HCT116 (cell line): Measurements from ENCODE around the gene FOXJ1. TPM values are rescaled to one million over a fixed set of nuclear protein-coding genes. Genes with fewer than 3 reads are reported as not detected.

Source experiments
- ATAC-seq: fragments of 200-7000 bp; cut with Tn5 transposase; 2 replicates; pipeline ENCODE4 v1.9.1; 2020; ENCODE audit warnings: mild to moderate bottlenecking, moderate library complexity
- BruUV-seq: library from RNA; stranded (reverse); fragments of 400-500 nt; replicated peaks from 2 replicates; lab custom pipeline; 2021; lab: Mats Ljungman, UMichigan
- CTCF ChIA-PET: fragments of 300-600 bp; sonication (Branson Sonifier 250); formaldehyde crosslinking; loops from one replicate; lab custom pipeline; 2021; ENCODE audit warnings: antibody characterized with exemption; lab: Charles Lee
- POLR2A ChIA-PET: fragments of 300-600, 350-600 bp; sonication (Branson Sonifier 250); formaldehyde crosslinking; loops from one replicate; lab custom pipeline; 2021; ENCODE audit warnings: antibody characterized with exemption; lab: Charles Lee
- RAD21 ChIA-PET, 2 experiments: fragments of 300-600 bp; sonication (Branson Sonifier 250); formaldehyde crosslinking; loops; one replicate each; lab custom pipeline; 2023; ENCODE audit warnings: low total read pairs in 2 of 2; ENCODE audit not compliant: uncharacterized antibody in 2 of 2, unreplicated experiment in 2 of 2, low non-redundant PET in 1 of 2; lab: Charles Lee
- DNase-seq: peaks from one replicate; pipeline ENCODE4 v3.0.0-alpha.2; 2010; ENCODE audit warnings: low read depth, low spot score
- H2AFZ ChIP-seq: fragments of 200-600 bp; shearing (Covaris generic), sonication (generic); 2 replicates; pipeline ENCODE4 v1.6.1; 2017; ENCODE audit warnings: low read depth, mixed run types, mixed read lengths, antibody characterized with exemption, low read length; ENCODE audit not compliant: poor library complexity, severe bottlenecking
- H3K27ac ChIP-seq: 2 replicates; pipeline ENCODE4 v1.5.1; 2012; ENCODE audit warnings: low read depth, low read length
- H3K27me3 ChIP-seq: fragments of 200-600 bp; sonication (generic); 2 replicates; pipeline ENCODE4 v1.6.1; 2016; ENCODE audit warnings: mixed run types, low read length, mixed read lengths; ENCODE audit not compliant: insufficient read depth
- H3K36me3 ChIP-seq, 2 experiments: fragments of 200-500 bp in 1 of 2; fragments of 200-600 bp in 1 of 2; sonication (Bioruptor generic) in 1 of 2; sonication (generic) in 1 of 2; 2 replicates each; pipeline versions ENCODE4 v1.5.1 to v1.6.1; 2014 to 2016; ENCODE audit warnings: low read length in 2 of 2, inconsistent platforms in 1 of 2, mixed read lengths in 1 of 2, mixed run types in 1 of 2; ENCODE audit not compliant: insufficient read depth in 2 of 2, control insufficient read depth in 1 of 2
- H3K4me1 ChIP-seq, 2 experiments: fragments of 200-600 bp in 1 of 2; sonication (generic) in 1 of 2; 2 replicates each; pipeline versions ENCODE4 v1.5.1 to v1.6.1; 2012 to 2017; ENCODE audit warnings: low read length in 2 of 2, inconsistent platforms in 1 of 2, mild to moderate bottlenecking in 1 of 2, mixed read lengths in 1 of 2, mixed run types in 1 of 2, moderate library complexity in 1 of 2; ENCODE audit not compliant: insufficient read depth in 2 of 2, control insufficient read depth in 1 of 2
- H3K4me2 ChIP-seq: fragments of 200-600 bp; sonication (generic); 2 replicates; pipeline ENCODE4 v1.6.1; 2017; ENCODE audit warnings: mixed run types, low read length, mixed read lengths
- H3K4me3 ChIP-seq, 2 experiments: fragments of 200-600 bp in 1 of 2; sonication (generic) in 1 of 2; replicated peaks in 1 of 2; 2 replicates each; pipeline ENCODE4 v1.5.1; 2011 to 2016; ENCODE audit warnings: low read length in 2 of 2, control low read depth in 1 of 2, low read depth in 1 of 2, mild to moderate bottlenecking in 1 of 2, mixed read lengths in 1 of 2, mixed run types in 1 of 2
- H3K79me2 ChIP-seq: fragments of 200-600 bp; sonication (generic); 2 replicates; pipeline ENCODE4 v1.6.1; 2017; ENCODE audit warnings: mild to moderate bottlenecking, mixed run types, low read length, moderate library complexity, mixed read lengths; ENCODE audit not compliant: insufficient read depth
- H3K9ac ChIP-seq: fragments of 200-600 bp; sonication (generic); 2 replicates; pipeline ENCODE4 v1.6.1; 2016; ENCODE audit warnings: low read length, mixed read lengths
- H3K9me2 ChIP-seq: fragments of 200-600 bp; sonication (generic), shearing (Covaris generic); 2 replicates; pipeline ENCODE4 v1.6.1; 2017; ENCODE audit warnings: mixed run types, mild to moderate bottlenecking, moderate library complexity; ENCODE audit not compliant: insufficient read depth
- H3K9me3 ChIP-seq, 2 experiments: fragments of 200-500 bp in 1 of 2; fragments of 200-600 bp in 1 of 2; sonication (Bioruptor generic) in 1 of 2; sonication (generic) in 1 of 2; 2 replicates each; pipeline ENCODE4 v1.6.1; 2014 to 2017; ENCODE audit warnings: low read length in 2 of 2, mixed read lengths in 2 of 2, inconsistent platforms in 1 of 2, low read depth in 1 of 2, mild to moderate bottlenecking in 1 of 2, mixed run types in 1 of 2, moderate library complexity in 1 of 2; ENCODE audit not compliant: control insufficient read depth in 1 of 2, insufficient read depth in 1 of 2
- H4K20me1 ChIP-seq: fragments of 200-600 bp; sonication (generic), shearing (Covaris generic); 2 replicates; pipeline ENCODE4 v1.6.1; 2017; ENCODE audit warnings: mixed run types, mild to moderate bottlenecking, moderate library complexity; ENCODE audit not compliant: insufficient read depth
- CEBPB ChIP-seq: IDR thresholded peaks from 2 replicates; pipeline ENCODE4 v1.6.1; 2012; ENCODE audit warnings: low read depth
- CTCF ChIP-seq, 3 experiments: fragments of 200-600 bp in 1 of 3; sonication (generic) in 1 of 3; IDR thresholded peaks in 2 of 3; conservative IDR thresholded peaks in 1 of 3; 2 replicates each; pipeline ENCODE4 v1.5.1; 2012 to 2017; ENCODE audit warnings: low read depth in 2 of 3, low read length in 2 of 3, antibody characterized with exemption in 1 of 3, borderline replicate concordance in 1 of 3, control low read depth in 1 of 3, mild to moderate bottlenecking in 1 of 3, mixed read lengths in 1 of 3, mixed run types in 1 of 3, moderate library complexity in 1 of 3; ENCODE audit not compliant: insufficient read depth in 1 of 3
- EGR1 ChIP-seq: IDR thresholded peaks from 2 replicates; pipeline ENCODE4 v1.6.1; 2012; ENCODE audit warnings: low read depth
- EZH2 ChIP-seq: fragments of 200-600 bp; sonication (generic); IDR thresholded peaks from 2 replicates; pipeline ENCODE4 v1.6.1; 2017; ENCODE audit warnings: antibody characterized with exemption, mixed run types
- FOSL1 ChIP-seq: IDR thresholded peaks from 2 replicates; pipeline ENCODE4 v1.6.1; 2012; ENCODE audit warnings: low read depth
- JUND ChIP-seq: IDR thresholded peaks from 2 replicates; pipeline ENCODE4 v1.6.1; 2012
- MAX ChIP-seq: IDR thresholded peaks from 2 replicates; pipeline ENCODE4 v1.6.1; 2012
- POLR2A ChIP-seq: IDR thresholded peaks from 2 replicates; pipeline ENCODE4 v1.7.0; 2011; ENCODE audit warnings: borderline replicate concordance; ENCODE audit not compliant: insufficient read depth, insufficient read length; ENCODE audit errors: extremely low read depth
- RAD21 ChIP-seq: IDR thresholded peaks from 2 replicates; pipeline ENCODE4 v1.6.1; 2012; ENCODE audit warnings: low read depth, mild to moderate bottlenecking
- REST ChIP-seq: IDR thresholded peaks from 2 replicates; pipeline ENCODE4 v1.6.1; 2012; ENCODE audit warnings: low read depth
- SIN3A ChIP-seq: IDR thresholded peaks from 2 replicates; pipeline ENCODE4 v1.6.1; 2012; ENCODE audit warnings: low read depth
- SP1 ChIP-seq: IDR thresholded peaks from 2 replicates; pipeline ENCODE4 v1.6.1; 2012; ENCODE audit warnings: low read depth
- YY1 ChIP-seq: IDR thresholded peaks from 2 replicates; pipeline ENCODE4 v1.6.1; 2011; ENCODE audit warnings: low read length, low read depth, moderate library complexity, mild to moderate bottlenecking; ENCODE audit not compliant: insufficient replicate concordance; ENCODE audit errors: extremely low read depth
- ZFX ChIP-seq: fragments of 450-650 bp; IDR thresholded peaks from 2 replicates; pipeline ENCODE4 v1.6.1; 2017
- ZNF274 ChIP-seq: fragments of 200-500 bp; sonication (Bioruptor generic); IDR thresholded peaks from 2 replicates; pipeline ENCODE4 v1.6.1; 2014; ENCODE audit warnings: mild to moderate bottlenecking, low read depth, low read length, inconsistent platforms
- intact Hi-C: fragments of 100-400 bp; cut with micrococcal nuclease; formaldehyde crosslinking; loops from 2 replicates; pipeline ENCODE4 v1.10.0; 2022
- total RNA-seq: library from RNA; stranded (reverse); gene quantifications from one replicate; pipeline ENCODE4 v1.2.1, GENCODE V29; 2021; ENCODE audit not compliant: unreplicated experiment

FOXJ1 gene
- total RNA-seq, 1 experiment from 2014 or later = 0.61 TPM

GRCh38 chr17:76155988-76156661 is 15.1 kb upstream of the FOXJ1 start:
- Histone ChIP-seq H3K9ac (no peak overlapping the region), H3K9me3 (no peaks in the 10 kb centered on the region), H3K27ac (no peak overlapping the region), H3K79me2 (no peaks in the 10 kb centered on the region), H3K4me3 (no peak overlapping the region), H3K4me1 (no peaks in the 10 kb centered on the region), H3K9me2 (no peaks in the 10 kb centered on the region), H2AFZ (no peak overlapping the region), H3K36me3 (no peaks in the 10 kb centered on the region), H3K4me2 (no peak overlapping the region), H4K20me1 (no peaks in the 10 kb centered on the region), H3K27me3 (no peaks in the 10 kb centered on the region)
- ChIA-PET CTCF (no interaction called here), POLR2A (no interaction called here), RAD21 (no interaction called here)
- DNase-seq (no peak), ATAC-seq (no peak)
- BruUV-seq = no TSS peak
- intact Hi-C loops = no loop called here
- TF ChIP-seq FOSL1 (no peak), YY1 (no peak), EZH2 (no peak), ZNF274 (no peak), SP1 (no peak), CEBPB (no peak), RAD21 (no peak), SIN3A (no peak), POLR2A (no peak), MAX (no peak), JUND (no peak), ZFX (no peak), EGR1 (no peak), REST (no peak), CTCF (IDR thresholded peaks at IDR 0.05 in 2 of 3, conservative IDR thresholded peaks at IDR 0.05 in 1 of 3; ENCODE audit: borderline replicate concordance in 1 of 3, insufficient read depth in 1 of 3, low read depth in 2 of 3, low read length in 2 of 3) (no peak)
